Esophagus squamous epithelium (tissue), 4 donors: Measurements from ENCODE around the gene PBX3.

Source experiments
- POLR2A ChIP-seq, 4 donors: fragments of 450-650 bp; IDR thresholded peaks; one replicate each; pipeline ENCODE4 v1.6.1; 2017; ENCODE audit warnings: antibody characterized with exemption in 4 of 4, mild to moderate bottlenecking in 4 of 4, moderate library complexity in 3 of 4
- TF ChIP-seq, protein P1 (sequence below), 6 experiments: fragments of 450-650 bp in 4 of 6; fragments of 200-600 bp in 2 of 6; sonication (generic) in 2 of 6; IDR thresholded peaks; one replicate each; pipeline ENCODE4 v1.5.1; 2016 to 2019; ENCODE audit warnings: antibody characterized with exemption in 6 of 6, mild to moderate bottlenecking in 4 of 6, moderate library complexity in 4 of 6

DNA sequence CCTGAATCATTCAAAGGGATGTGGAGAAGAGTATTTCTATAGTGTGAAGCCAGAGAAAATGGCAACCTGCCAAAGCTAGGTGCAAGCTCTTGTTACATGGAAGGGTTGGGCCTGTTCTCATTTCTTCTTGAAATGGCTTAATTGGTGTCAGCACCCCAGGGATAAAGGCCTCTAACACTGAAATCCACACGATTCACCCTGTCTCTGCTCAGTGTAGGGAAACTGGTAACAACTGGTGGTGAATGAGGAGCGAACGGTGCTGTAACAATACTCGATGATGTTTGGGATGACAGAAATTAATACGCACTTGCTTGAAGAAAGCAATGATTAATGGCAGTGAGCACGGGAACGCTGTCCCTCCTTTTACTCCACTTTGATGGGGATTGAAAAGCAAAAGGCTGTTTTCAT lies 16.2 kb downstream of the PBX3 start:
- TF ChIP-seq, protein P1, sequence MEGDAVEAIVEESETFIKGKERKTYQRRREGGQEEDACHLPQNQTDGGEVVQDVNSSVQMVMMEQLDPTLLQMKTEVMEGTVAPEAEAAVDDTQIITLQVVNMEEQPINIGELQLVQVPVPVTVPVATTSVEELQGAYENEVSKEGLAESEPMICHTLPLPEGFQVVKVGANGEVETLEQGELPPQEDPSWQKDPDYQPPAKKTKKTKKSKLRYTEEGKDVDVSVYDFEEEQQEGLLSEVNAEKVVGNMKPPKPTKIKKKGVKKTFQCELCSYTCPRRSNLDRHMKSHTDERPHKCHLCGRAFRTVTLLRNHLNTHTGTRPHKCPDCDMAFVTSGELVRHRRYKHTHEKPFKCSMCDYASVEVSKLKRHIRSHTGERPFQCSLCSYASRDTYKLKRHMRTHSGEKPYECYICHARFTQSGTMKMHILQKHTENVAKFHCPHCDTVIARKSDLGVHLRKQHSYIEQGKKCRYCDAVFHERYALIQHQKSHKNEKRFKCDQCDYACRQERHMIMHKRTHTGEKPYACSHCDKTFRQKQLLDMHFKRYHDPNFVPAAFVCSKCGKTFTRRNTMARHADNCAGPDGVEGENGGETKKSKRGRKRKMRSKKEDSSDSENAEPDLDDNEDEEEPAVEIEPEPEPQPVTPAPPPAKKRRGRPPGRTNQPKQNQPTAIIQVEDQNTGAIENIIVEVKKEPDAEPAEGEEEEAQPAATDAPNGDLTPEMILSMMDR (IDR thresholded peaks at IDR 0.05) = no peak
- TF ChIP-seq POLR2A (IDR thresholded peaks at IDR 0.05) = no peak
